ENCODE results near the gene FHAD1.

- no peak for TF ChIP-seq CTCF (IDR thresholded peaks at IDR 0.05; ENCODE audit: poor library complexity)
- no peak for TF ChIP-seq EZH2 (IDR thresholded peaks at IDR 0.05; ENCODE audit: borderline replicate concordance)
These were observed 134.8 kb downstream of the FHAD1 start for GRCh38 chr1:15381805-15382204.

Measured in hepatocyte (in vitro differentiated cells).